ENCODE measurements around the gene RGR.
A peak's percentile ranks its signal among the peaks of the same experiment; 100 is the strongest.

The RGR gene
- 0 reads per million in 9 experiments for total RNA-seq

GRCh38 chr10:84244651-84245270 lies at the start of gene RGR:
TSS of gene RGR (plus strand) at chr10:84245053. CDS start at chr10:84245091, 38 bp downstream.
- Mint-ChIP-seq H3K4me3 (no peak within 1 kb of the TSS), H3K4me1 (ENCODE audit: low read depth in 2 of 2) (peaks cover 0 to 3% of the 10 kb centered on the region in 2 donors), H3K9me3 (no peaks in the 10 kb centered on the region), H3K36me3 (ENCODE audit: insufficient read depth) (peaks cover 2% of the 10 kb centered on the region), H3K27ac (no peak within 1 kb of the TSS), H3K27me3 (peaks cover 8 to 48% of the 10 kb centered on the region in 2 donors)
- no peak for DNase-seq
- no peak for ATAC-seq (replicated peaks)

- Mint-ChIP-seq H3K4me3 (peak overlapping the region in 1 of 2 donors; percentile 75), H3K27ac (peak overlapping the region in 1 of 2 donors; percentile 46), H3K36me3 (ENCODE audit: insufficient read depth) (no peaks in the 10 kb centered on the region), H3K27me3 (no peaks in the 10 kb centered on the region), H3K4me1 (ENCODE audit: low read depth in 2 of 2) (peaks cover 14 to 27% of the 10 kb centered on the region in 2 donors), H3K9me3 (no peaks in the 10 kb centered on the region)
- ATAC-seq (replicated peaks) (no peak), DNase-seq (no peak)
These were observed 48.8 kb upstream of the RGR start for GRCh38 chr10:84196083-84196482.

- no peak for ATAC-seq (replicated peaks)
- H3K27me3 Mint-ChIP-seq: no peaks in the 10 kb centered on the region
- peaks cover 8 to 21% of the 10 kb centered on the region in 2 donors for H3K4me1 Mint-ChIP-seq (ENCODE audit: low read depth in 2 of 2)
- peak overlapping the region in 1 of 2 donors; percentile 46 for H3K27ac Mint-ChIP-seq
- no peak overlapping the region for H3K4me3 Mint-ChIP-seq
- DNase-seq: no peak
- H3K36me3 Mint-ChIP-seq (ENCODE audit: insufficient read depth): no peaks in the 10 kb centered on the region
- H3K9me3 Mint-ChIP-seq: no peaks in the 10 kb centered on the region
These were observed 47.9 kb upstream of the RGR start for GRCh38 chr10:84196941-84197340.

- Mint-ChIP-seq H3K4me3 (no peak overlapping the region), H3K4me1 (ENCODE audit: low read depth in 2 of 2) (peaks cover 8 to 17% of the 10 kb centered on the region in 2 donors), H3K27ac (no peak overlapping the region), H3K36me3 (ENCODE audit: insufficient read depth) (no peaks in the 10 kb centered on the region), H3K27me3 (no peaks in the 10 kb centered on the region), H3K9me3 (no peaks in the 10 kb centered on the region)
- ATAC-seq (replicated peaks) (no peak), DNase-seq (no peak)
These were observed 47.2 kb upstream of the RGR start for GRCh38 chr10:84197643-84198042.

- no peak for ATAC-seq (replicated peaks)
- Mint-ChIP-seq H3K27me3 (no peaks in the 10 kb centered on the region), H3K9me3 (no peaks in the 10 kb centered on the region), H3K36me3 (ENCODE audit: insufficient read depth) (no peaks in the 10 kb centered on the region), H3K4me1 (ENCODE audit: low read depth in 2 of 2) (peaks cover 8 to 16% of the 10 kb centered on the region in 2 donors), H3K27ac (no peak overlapping the region), H3K4me3 (no peak overlapping the region)
- DNase-seq: no peak
These were observed 46.5 kb upstream of the RGR start for GRCh38 chr10:84198206-84198915.

- H3K36me3 Mint-ChIP-seq (ENCODE audit: insufficient read depth): no peaks in the 10 kb centered on the region
- peaks cover 7 to 8% of the 10 kb centered on the region in 2 donors for H3K4me1 Mint-ChIP-seq (ENCODE audit: low read depth in 2 of 2)
- no peaks in the 10 kb centered on the region for H3K27me3 Mint-ChIP-seq
- no peak overlapping the region for H3K4me3 Mint-ChIP-seq
- H3K9me3 Mint-ChIP-seq: no peaks in the 10 kb centered on the region
- H3K27ac Mint-ChIP-seq: peak overlapping the region in 1 of 2 donors; percentile 42
- ATAC-seq (replicated peaks) (no peak), DNase-seq (no peak)
These were observed 44.2 kb upstream of the RGR start for GRCh38 chr10:84200537-84201243.

- H3K4me1 Mint-ChIP-seq (ENCODE audit: low read depth in 2 of 2): peaks cover 5 to 7% of the 10 kb centered on the region in 2 donors
- H3K9me3 Mint-ChIP-seq: no peaks in the 10 kb centered on the region
- no peak for DNase-seq
- H3K4me3 Mint-ChIP-seq: no peak overlapping the region
- H3K27ac Mint-ChIP-seq: no peak overlapping the region
- no peaks in the 10 kb centered on the region for H3K27me3 Mint-ChIP-seq
- H3K36me3 Mint-ChIP-seq (ENCODE audit: insufficient read depth): no peaks in the 10 kb centered on the region
- no peak for ATAC-seq (replicated peaks)
These were observed 43.6 kb upstream of the RGR start for GRCh38 chr10:84201244-84201606.

- DNase-seq (no peak), ATAC-seq (replicated peaks) (no peak)
- H3K27ac Mint-ChIP-seq: peak overlapping the region in 1 of 2 donors; percentile 28
- no peaks in the 10 kb centered on the region for H3K27me3 Mint-ChIP-seq
- H3K36me3 Mint-ChIP-seq (ENCODE audit: insufficient read depth): no peaks in the 10 kb centered on the region
- peaks cover 5 to 7% of the 10 kb centered on the region in 2 donors for H3K4me1 Mint-ChIP-seq (ENCODE audit: low read depth in 2 of 2)
- no peak overlapping the region for H3K4me3 Mint-ChIP-seq
- no peaks in the 10 kb centered on the region for H3K9me3 Mint-ChIP-seq
These were observed 43.2 kb upstream of the RGR start for GRCh38 chr10:84201682-84202081.

GRCh38 chr10:84202349-84202748 lies 42.5 kb upstream of the RGR start:
- no peak for DNase-seq
- Mint-ChIP-seq H3K4me1 (ENCODE audit: low read depth in 2 of 2) (peaks cover 5 to 7% of the 10 kb centered on the region in 2 donors), H3K4me3 (no peak overlapping the region), H3K36me3 (ENCODE audit: insufficient read depth) (no peaks in the 10 kb centered on the region), H3K9me3 (no peaks in the 10 kb centered on the region), H3K27ac (peak overlapping the region in 1 of 2 donors; percentile 28), H3K27me3 (no peaks in the 10 kb centered on the region)
- ATAC-seq (replicated peaks): no peak

GRCh38 chr10:84204122-84204521 lies 40.7 kb upstream of the RGR start:
- Mint-ChIP-seq H3K27me3 (no peaks in the 10 kb centered on the region), H3K27ac (no peak overlapping the region), H3K4me1 (ENCODE audit: low read depth in 2 of 2) (peaks cover 5 to 7% of the 10 kb centered on the region in 2 donors), H3K4me3 (no peak overlapping the region), H3K36me3 (ENCODE audit: insufficient read depth) (no peaks in the 10 kb centered on the region), H3K9me3 (no peaks in the 10 kb centered on the region)
- DNase-seq (no peak), ATAC-seq (replicated peaks) (peak; percentile 26)

GRCh38 chr10:84204610-84205009 lies 40.2 kb upstream of the RGR start:
- H3K27me3 Mint-ChIP-seq: no peaks in the 10 kb centered on the region
- ATAC-seq (replicated peaks): no peak
- no peak overlapping the region for H3K4me3 Mint-ChIP-seq
- H3K4me1 Mint-ChIP-seq (ENCODE audit: low read depth in 2 of 2): peaks cover 5 to 7% of the 10 kb centered on the region in 2 donors
- no peak for DNase-seq
- H3K27ac Mint-ChIP-seq: no peak overlapping the region
- H3K9me3 Mint-ChIP-seq: no peaks in the 10 kb centered on the region
- no peaks in the 10 kb centered on the region for H3K36me3 Mint-ChIP-seq (ENCODE audit: insufficient read depth)

- ATAC-seq (replicated peaks) (peak; percentile 97), DNase-seq (peak; percentile 78 to 81 (median 81))
- Mint-ChIP-seq H3K4me1 (ENCODE audit: low read depth in 2 of 2) (peaks cover 5 to 7% of the 10 kb centered on the region in 2 donors), H3K4me3 (no peak overlapping the region), H3K36me3 (ENCODE audit: insufficient read depth) (no peaks in the 10 kb centered on the region), H3K9me3 (no peaks in the 10 kb centered on the region), H3K27ac (peak overlapping the region in 1 of 2 donors; percentile 58), H3K27me3 (no peaks in the 10 kb centered on the region)
These were observed 39.6 kb upstream of the RGR start for GRCh38 chr10:84205049-84205852.

Measured in effector memory CD8-positive, alpha-beta T cell (primary cell).